HepG2 (cell line): Measurements from ENCODE around the gene JADE3.

Experiments
- BRD4 ChIP-seq: sonication (generic); formaldehyde crosslinking; IDR thresholded peaks from 2 replicates; pipeline ENCODE4 v1.4.0; 2020; ENCODE audit warnings: missing genetic modification reagents
- ERF ChIP-seq: IDR thresholded peaks from 2 replicates; pipeline ENCODE4 v1.6.1; 2018; ENCODE audit warnings: missing biosample characterization, missing genetic modification reagents
- EZH2 ChIP-seq: conservative IDR thresholded peaks from 2 replicates; pipeline ENCODE4 v1.6.1; 2012; ENCODE audit warnings: mild to moderate bottlenecking, low read depth, low read length, moderate library complexity
- GABPB1 ChIP-seq: IDR thresholded peaks from 2 replicates; pipeline ENCODE4 v1.6.1; 2016; ENCODE audit warnings: mild to moderate bottlenecking, missing genetic modification reagents, moderate library complexity, missing compliant biosample characterization
- HMG20B ChIP-seq: conservative IDR thresholded peaks from 2 replicates; pipeline ENCODE4 v1.6.1; 2016; ENCODE audit warnings: missing genetic modification reagents, missing compliant biosample characterization
- MYC ChIP-seq: sonication (generic); formaldehyde crosslinking; IDR thresholded peaks from 2 replicates; pipeline ENCODE4 v1.9.0; 2021; ENCODE audit warnings: missing genetic modification reagents, borderline replicate concordance
- RAD21 ChIP-seq: fragments of 450-650 bp; formaldehyde crosslinking; IDR thresholded peaks from 2 replicates; pipeline ENCODE4 v1.5.0; 2020; ENCODE audit warnings: mild to moderate bottlenecking
- SMC3 ChIP-seq: IDR thresholded peaks from 2 replicates; pipeline ENCODE4 v1.6.1; 2011; ENCODE audit warnings: low read length, improper control_type of control experiment
- TAF1 ChIP-seq: sonication (generic); formaldehyde crosslinking; IDR thresholded peaks from 2 replicates; pipeline ENCODE4 v1.4.0; 2020; ENCODE audit warnings: missing genetic modification reagents
- ZNF3 ChIP-seq: IDR thresholded peaks from 2 replicates; pipeline ENCODE4 v1.7.0; 2017; ENCODE audit warnings: inconsistent platforms
- TF ChIP-seq, protein P1 (sequence below): sonication (generic); formaldehyde crosslinking; IDR thresholded peaks from 2 replicates; pipeline ENCODE4 v1.5.0; 2020; ENCODE audit warnings: mild to moderate bottlenecking, missing genetic modification reagents, moderate library complexity
- TF ChIP-seq, protein P2 (sequence below): sonication (generic); formaldehyde crosslinking; IDR thresholded peaks from 2 replicates; pipeline ENCODE4 v1.4.0; 2020; ENCODE audit warnings: missing genetic modification reagents

DNA sequence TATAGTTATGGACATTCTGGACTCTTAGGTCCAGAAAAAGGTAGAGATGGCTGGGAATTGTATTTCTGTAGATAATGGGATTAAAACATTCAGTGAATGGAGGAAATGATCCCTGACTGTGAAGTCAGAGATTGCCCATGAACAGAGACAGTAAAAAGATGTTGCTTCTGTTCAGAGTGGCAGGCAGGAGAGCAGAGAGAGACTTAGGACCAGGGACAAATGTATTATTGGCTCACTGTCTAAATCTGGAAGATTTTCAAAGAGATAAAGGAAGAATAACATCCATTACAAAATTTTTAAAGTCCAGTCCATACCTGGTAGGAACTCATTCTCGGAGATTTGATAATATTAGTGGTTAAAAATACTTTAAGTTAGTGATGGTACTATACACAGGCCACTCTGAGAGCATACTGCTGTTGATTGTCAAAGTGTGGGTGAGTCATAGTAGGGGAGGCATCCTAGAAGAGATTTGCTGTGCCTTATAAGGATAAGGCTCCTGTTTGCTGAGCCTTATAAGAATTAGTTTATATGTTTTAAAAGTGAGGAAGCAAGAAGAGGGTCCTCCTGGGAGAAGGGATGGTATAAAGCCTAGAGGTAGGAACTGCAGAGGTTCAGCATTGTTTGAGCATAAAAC is 53.0 kb downstream of the JADE3 start:
- no peak for TF ChIP-seq SMC3
- TF ChIP-seq, protein P1, sequence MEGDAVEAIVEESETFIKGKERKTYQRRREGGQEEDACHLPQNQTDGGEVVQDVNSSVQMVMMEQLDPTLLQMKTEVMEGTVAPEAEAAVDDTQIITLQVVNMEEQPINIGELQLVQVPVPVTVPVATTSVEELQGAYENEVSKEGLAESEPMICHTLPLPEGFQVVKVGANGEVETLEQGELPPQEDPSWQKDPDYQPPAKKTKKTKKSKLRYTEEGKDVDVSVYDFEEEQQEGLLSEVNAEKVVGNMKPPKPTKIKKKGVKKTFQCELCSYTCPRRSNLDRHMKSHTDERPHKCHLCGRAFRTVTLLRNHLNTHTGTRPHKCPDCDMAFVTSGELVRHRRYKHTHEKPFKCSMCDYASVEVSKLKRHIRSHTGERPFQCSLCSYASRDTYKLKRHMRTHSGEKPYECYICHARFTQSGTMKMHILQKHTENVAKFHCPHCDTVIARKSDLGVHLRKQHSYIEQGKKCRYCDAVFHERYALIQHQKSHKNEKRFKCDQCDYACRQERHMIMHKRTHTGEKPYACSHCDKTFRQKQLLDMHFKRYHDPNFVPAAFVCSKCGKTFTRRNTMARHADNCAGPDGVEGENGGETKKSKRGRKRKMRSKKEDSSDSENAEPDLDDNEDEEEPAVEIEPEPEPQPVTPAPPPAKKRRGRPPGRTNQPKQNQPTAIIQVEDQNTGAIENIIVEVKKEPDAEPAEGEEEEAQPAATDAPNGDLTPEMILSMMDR (CRISPR knock-in tag), result no peak
- TF ChIP-seq GABPB1 (CRISPR knock-in tag), result no peak
- TF ChIP-seq TAF1 (CRISPR knock-in tag), result no peak
- TF ChIP-seq HMG20B (CRISPR knock-in tag), result no peak
- TF ChIP-seq BRD4 (CRISPR knock-in tag), result no peak
- no peak for TF ChIP-seq RAD21 (CRISPR knock-in tag)
- TF ChIP-seq ERF (CRISPR knock-in tag), result no peak
- TF ChIP-seq, protein P2, sequence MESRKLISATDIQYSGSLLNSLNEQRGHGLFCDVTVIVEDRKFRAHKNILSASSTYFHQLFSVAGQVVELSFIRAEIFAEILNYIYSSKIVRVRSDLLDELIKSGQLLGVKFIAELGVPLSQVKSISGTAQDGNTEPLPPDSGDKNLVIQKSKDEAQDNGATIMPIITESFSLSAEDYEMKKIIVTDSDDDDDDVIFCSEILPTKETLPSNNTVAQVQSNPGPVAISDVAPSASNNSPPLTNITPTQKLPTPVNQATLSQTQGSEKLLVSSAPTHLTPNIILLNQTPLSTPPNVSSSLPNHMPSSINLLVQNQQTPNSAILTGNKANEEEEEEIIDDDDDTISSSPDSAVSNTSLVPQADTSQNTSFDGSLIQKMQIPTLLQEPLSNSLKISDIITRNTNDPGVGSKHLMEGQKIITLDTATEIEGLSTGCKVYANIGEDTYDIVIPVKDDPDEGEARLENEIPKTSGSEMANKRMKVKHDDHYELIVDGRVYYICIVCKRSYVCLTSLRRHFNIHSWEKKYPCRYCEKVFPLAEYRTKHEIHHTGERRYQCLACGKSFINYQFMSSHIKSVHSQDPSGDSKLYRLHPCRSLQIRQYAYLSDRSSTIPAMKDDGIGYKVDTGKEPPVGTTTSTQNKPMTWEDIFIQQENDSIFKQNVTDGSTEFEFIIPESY (CRISPR knock-in tag), result no peak
- TF ChIP-seq MYC (CRISPR knock-in tag), result no peak
- TF ChIP-seq ZNF3, result no peak
- no peak for TF ChIP-seq EZH2
